HG02623 (cell line): ENCODE measurements around the gene PIK3C3.

Experiments
- ATAC-seq: cut with Tn5 transposase; IDR thresholded peaks from one replicate; pipeline ENCODE4 v1.9.1; 2021; ENCODE audit warnings: moderate library complexity; ENCODE audit not compliant: unreplicated experiment

The PIK3C3 gene

GRCh38 chr18:42113529-42114191 is 158.6 kb downstream of the PIK3C3 start:
- ATAC-seq = peak; percentile 61

DNA sequence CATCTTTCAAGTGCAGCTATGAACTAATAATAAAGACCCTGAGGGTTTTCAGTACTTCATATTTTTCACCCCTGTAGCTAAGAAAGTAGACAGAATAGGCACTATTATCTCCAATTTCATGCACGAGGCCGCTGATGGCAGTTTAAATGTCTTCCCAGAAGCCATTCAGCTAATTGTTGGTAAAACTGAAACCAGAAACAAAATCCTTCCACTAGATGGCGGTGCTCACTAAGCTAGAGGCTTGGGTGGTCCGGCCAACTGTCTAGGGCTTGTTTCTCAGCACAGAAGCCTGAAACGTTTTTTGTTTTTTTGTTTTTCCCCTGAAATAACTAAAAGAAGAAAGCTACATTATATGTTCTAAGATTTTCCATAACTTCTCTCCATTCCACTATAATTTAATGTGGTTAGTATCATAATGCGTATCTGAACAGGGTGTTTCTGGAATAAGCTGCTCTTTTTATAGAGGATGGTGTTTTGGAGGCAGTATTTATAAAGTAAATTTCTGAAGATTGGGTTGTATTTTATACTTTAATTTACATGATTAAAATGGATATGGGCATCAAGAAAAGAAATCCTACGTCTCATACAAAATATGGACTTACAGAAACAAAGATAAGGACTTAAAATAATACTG is 159.4 kb downstream of the PIK3C3 start:
- peak; percentile 79 for ATAC-seq

DNA sequence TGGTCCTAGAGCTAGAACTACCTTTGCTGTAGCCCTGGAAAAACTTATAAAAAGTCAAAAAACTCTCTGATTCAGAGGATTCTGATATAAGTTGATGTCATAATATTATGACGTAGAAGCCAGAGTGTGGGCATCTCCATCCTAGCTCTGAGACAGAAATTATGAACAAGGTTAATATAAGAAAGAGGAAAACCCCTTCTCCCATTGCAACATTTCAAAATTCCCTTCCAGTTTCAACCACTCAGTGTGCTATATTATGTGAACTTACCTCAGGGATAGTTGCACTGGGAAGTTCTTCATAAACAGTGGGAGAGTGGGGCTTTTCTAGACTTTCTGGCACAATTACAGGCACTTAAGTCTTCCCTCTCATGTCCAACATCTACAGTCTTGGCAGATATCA is 171.6 kb downstream of the PIK3C3 start:
- no peak for ATAC-seq

GRCh38 chr18:42131066-42131929 is 176.3 kb downstream of the PIK3C3 start:
- ATAC-seq = no peak

GRCh38 chr18:42131930-42132244 is 176.9 kb downstream of the PIK3C3 start:
- no peak for ATAC-seq
